HepG2 (cell line): Measurements from ENCODE around the gene GLTPD2. TPM values are rescaled to one million over a fixed set of nuclear protein-coding genes. Genes with fewer than 3 reads are reported as not detected.

ENCODE experiments used
- ARHGAP35 ChIP-seq: sonication (generic); formaldehyde crosslinking; IDR thresholded peaks from 2 replicates; pipeline ENCODE4 v1.9.0; 2022; ENCODE audit warnings: mild to moderate bottlenecking, inconsistent platforms, moderate library complexity, missing genetic modification reagents, borderline replicate concordance
- HIVEP1 ChIP-seq: sonication (generic); formaldehyde crosslinking; IDR thresholded peaks from 2 replicates; pipeline ENCODE4 v1.4.0; 2020; ENCODE audit warnings: mild to moderate bottlenecking, missing genetic modification reagents
- SP140L ChIP-seq: sonication (generic); formaldehyde crosslinking; IDR thresholded peaks from 2 replicates; pipeline ENCODE4 v1.4.0; 2020; ENCODE audit warnings: missing genetic modification reagents, borderline replicate concordance
- TCF7L2 ChIP-seq: IDR thresholded peaks from 2 replicates; pipeline ENCODE4 v1.6.1; 2011; ENCODE audit warnings: mild to moderate bottlenecking, low read depth, low read length, moderate library complexity
- ZBTB7B ChIP-seq: sonication (generic); formaldehyde crosslinking; IDR thresholded peaks from 2 replicates; pipeline ENCODE4 v1.4.0; 2020; ENCODE audit warnings: missing genetic modification reagents
- ZNF121 ChIP-seq: sonication (generic); formaldehyde crosslinking; IDR thresholded peaks from 2 replicates; pipeline ENCODE4 v1.5.0; 2020; ENCODE audit warnings: mild to moderate bottlenecking, missing genetic modification reagents
- ZNF431 ChIP-seq: sonication (generic); formaldehyde crosslinking; IDR thresholded peaks from 2 replicates; pipeline ENCODE4 v1.9.0; 2022; ENCODE audit warnings: missing genetic modification reagents, low read depth, mild to moderate bottlenecking, borderline replicate concordance
- polyA plus RNA-seq, 8 experiments: library from polyadenylated mRNA; depleted of rRNA in 3 of 8; stranded (reverse) in 7 of 8; unstranded in 1 of 8; fragments of >200 nt; fragmentation: Illumina TruSeq in 4 of 8; extraction: Trizol in 4 of 8; gene quantifications; 2 replicates each; pipeline versions ENCODE4 v1.2.1 to v1.2.3, GENCODE V29; 2011 to 2016; ENCODE audit warnings: low read depth in 4 of 8, missing spikeins in 1 of 8, mixed read lengths in 1 of 8; ENCODE audit not compliant: insufficient read depth in 1 of 8
- total RNA-seq, 5 experiments: library from RNA; depleted of rRNA; stranded (reverse); fragments of >200 nt; fragmentation: Illumina TruSeq; extraction: Trizol; gene quantifications; 2 replicates each; pipeline ENCODE4 v1.2.3, GENCODE V29; 2016; ENCODE audit warnings: low read depth in 1 of 5
- TF ChIP-seq, protein P1 (sequence below): sonication (generic); formaldehyde crosslinking; IDR thresholded peaks from 2 replicates; pipeline ENCODE4 v1.5.0; 2020; ENCODE audit warnings: missing genetic modification reagents
- TF ChIP-seq, protein P2 (sequence below): sonication (generic); formaldehyde crosslinking; IDR thresholded peaks from 2 replicates; pipeline ENCODE4 v1.5.0; 2020; ENCODE audit warnings: missing genetic modification reagents, mild to moderate bottlenecking, borderline replicate concordance
- TF ChIP-seq, protein P3 (sequence below): sonication (generic); formaldehyde crosslinking; IDR thresholded peaks from 2 replicates; pipeline ENCODE4 v1.9.0; 2021; ENCODE audit warnings: mild to moderate bottlenecking, missing genetic modification reagents
- TF ChIP-seq, protein P4 (sequence below): sonication (generic); formaldehyde crosslinking; conservative IDR thresholded peaks from 2 replicates; pipeline ENCODE4 v1.5.0; 2020; ENCODE audit warnings: missing genetic modification reagents
- TF ChIP-seq, protein P5 (sequence below): sonication (generic); formaldehyde crosslinking; IDR thresholded peaks from 2 replicates; pipeline ENCODE4 v1.5.0; 2020; ENCODE audit warnings: mild to moderate bottlenecking, missing genetic modification reagents
- TF ChIP-seq, protein P6 (sequence below): fragments of 450-650 bp; IDR thresholded peaks from 2 replicates; pipeline ENCODE4 v1.6.1; 2017

GLTPD2 gene
- total and polyA plus RNA-seq, 2 of the 13 experiments (the other 11 are each of a cell fraction or from before 2014, with no cell fraction given): 7.5 to 12.9 TPM

DNA sequence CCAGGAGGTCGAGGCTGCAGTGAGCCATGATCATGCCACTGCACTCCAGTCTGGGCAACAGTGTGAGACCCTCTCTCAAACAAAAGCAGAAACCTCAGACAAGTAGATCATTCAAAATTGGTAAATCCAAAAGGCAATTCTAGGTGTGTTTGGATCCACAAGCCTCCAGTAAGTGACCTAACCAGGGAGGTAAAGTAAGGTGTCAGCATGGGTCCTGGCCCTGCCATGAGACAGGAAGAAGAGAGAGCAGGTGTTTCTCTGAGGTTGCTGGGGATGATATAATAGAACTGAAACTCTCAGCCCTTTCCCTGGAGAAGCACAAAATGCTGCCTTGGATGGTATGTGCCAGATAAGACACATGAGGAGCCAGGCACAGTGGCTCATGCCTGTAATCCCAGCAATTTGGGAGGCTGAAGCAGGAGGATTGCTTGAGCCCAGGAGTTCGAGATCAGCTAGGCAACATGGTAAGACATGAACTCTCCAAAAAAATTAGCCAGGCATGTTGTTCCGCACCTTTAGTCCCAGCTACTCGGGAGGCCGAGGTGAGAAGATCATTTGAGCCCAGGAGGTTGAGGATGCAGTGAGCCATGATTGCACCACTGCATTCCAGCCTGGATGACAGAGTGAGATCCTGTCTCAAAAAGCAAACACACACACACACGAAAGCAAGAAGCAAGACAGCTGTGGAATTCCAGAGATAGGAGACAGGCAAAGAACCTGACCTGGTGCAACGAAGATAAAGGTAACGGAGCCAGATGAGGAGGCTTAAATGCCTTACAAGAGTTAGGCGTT lies 10.6 kb upstream of the GLTPD2 start (continued):
- TF ChIP-seq, protein P1, sequence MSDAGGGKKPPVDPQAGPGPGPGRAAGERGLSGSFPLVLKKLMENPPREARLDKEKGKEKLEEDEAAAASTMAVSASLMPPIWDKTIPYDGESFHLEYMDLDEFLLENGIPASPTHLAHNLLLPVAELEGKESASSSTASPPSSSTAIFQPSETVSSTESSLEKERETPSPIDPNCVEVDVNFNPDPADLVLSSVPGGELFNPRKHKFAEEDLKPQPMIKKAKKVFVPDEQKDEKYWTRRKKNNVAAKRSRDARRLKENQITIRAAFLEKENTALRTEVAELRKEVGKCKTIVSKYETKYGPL: no peak
- TF ChIP-seq ZBTB7B (CRISPR knock-in tag) (peak; percentile 73; the same call in 1 of the 2 replicates), ZNF431 (CRISPR knock-in tag) (no peak), HIVEP1 (no peak), SP140L (no peak), ARHGAP35 (CRISPR knock-in tag) (0 out of 2 replicates have a peak, but pooled peaks have one; percentile 30), ZNF121 (CRISPR knock-in tag) (0 out of 2 replicates have a peak, but pooled peaks have one; percentile 18), TCF7L2 (no peak)
- TF ChIP-seq, protein P2, sequence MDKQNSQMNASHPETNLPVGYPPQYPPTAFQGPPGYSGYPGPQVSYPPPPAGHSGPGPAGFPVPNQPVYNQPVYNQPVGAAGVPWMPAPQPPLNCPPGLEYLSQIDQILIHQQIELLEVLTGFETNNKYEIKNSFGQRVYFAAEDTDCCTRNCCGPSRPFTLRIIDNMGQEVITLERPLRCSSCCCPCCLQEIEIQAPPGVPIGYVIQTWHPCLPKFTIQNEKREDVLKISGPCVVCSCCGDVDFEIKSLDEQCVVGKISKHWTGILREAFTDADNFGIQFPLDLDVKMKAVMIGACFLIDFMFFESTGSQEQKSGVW (CRISPR knock-in tag): no peak
- TF ChIP-seq, protein P3, sequence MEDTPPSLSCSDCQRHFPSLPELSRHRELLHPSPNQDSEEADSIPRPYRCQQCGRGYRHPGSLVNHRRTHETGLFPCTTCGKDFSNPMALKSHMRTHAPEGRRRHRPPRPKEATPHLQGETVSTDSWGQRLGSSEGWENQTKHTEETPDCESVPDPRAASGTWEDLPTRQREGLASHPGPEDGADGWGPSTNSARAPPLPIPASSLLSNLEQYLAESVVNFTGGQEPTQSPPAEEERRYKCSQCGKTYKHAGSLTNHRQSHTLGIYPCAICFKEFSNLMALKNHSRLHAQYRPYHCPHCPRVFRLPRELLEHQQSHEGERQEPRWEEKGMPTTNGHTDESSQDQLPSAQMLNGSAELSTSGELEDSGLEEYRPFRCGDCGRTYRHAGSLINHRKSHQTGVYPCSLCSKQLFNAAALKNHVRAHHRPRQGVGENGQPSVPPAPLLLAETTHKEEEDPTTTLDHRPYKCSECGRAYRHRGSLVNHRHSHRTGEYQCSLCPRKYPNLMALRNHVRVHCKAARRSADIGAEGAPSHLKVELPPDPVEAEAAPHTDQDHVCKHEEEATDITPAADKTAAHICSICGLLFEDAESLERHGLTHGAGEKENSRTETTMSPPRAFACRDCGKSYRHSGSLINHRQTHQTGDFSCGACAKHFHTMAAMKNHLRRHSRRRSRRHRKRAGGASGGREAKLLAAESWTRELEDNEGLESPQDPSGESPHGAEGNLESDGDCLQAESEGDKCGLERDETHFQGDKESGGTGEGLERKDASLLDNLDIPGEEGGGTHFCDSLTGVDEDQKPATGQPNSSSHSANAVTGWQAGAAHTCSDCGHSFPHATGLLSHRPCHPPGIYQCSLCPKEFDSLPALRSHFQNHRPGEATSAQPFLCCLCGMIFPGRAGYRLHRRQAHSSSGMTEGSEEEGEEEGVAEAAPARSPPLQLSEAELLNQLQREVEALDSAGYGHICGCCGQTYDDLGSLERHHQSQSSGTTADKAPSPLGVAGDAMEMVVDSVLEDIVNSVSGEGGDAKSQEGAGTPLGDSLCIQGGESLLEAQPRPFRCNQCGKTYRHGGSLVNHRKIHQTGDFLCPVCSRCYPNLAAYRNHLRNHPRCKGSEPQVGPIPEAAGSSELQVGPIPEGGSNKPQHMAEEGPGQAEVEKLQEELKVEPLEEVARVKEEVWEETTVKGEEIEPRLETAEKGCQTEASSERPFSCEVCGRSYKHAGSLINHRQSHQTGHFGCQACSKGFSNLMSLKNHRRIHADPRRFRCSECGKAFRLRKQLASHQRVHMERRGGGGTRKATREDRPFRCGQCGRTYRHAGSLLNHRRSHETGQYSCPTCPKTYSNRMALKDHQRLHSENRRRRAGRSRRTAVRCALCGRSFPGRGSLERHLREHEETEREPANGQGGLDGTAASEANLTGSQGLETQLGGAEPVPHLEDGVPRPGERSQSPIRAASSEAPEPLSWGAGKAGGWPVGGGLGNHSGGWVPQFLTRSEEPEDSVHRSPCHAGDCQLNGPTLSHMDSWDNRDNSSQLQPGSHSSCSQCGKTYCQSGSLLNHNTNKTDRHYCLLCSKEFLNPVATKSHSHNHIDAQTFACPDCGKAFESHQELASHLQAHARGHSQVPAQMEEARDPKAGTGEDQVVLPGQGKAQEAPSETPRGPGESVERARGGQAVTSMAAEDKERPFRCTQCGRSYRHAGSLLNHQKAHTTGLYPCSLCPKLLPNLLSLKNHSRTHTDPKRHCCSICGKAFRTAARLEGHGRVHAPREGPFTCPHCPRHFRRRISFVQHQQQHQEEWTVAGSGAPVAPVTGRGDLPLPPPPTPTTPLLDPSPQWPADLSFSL (CRISPR knock-in tag): no peak
- TF ChIP-seq, protein P4, sequence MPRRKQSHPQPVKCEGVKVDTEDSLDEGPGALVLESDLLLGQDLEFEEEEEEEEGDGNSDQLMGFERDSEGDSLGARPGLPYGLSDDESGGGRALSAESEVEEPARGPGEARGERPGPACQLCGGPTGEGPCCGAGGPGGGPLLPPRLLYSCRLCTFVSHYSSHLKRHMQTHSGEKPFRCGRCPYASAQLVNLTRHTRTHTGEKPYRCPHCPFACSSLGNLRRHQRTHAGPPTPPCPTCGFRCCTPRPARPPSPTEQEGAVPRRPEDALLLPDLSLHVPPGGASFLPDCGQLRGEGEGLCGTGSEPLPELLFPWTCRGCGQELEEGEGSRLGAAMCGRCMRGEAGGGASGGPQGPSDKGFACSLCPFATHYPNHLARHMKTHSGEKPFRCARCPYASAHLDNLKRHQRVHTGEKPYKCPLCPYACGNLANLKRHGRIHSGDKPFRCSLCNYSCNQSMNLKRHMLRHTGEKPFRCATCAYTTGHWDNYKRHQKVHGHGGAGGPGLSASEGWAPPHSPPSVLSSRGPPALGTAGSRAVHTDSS (CRISPR knock-in tag): no peak
- TF ChIP-seq, protein P5, sequence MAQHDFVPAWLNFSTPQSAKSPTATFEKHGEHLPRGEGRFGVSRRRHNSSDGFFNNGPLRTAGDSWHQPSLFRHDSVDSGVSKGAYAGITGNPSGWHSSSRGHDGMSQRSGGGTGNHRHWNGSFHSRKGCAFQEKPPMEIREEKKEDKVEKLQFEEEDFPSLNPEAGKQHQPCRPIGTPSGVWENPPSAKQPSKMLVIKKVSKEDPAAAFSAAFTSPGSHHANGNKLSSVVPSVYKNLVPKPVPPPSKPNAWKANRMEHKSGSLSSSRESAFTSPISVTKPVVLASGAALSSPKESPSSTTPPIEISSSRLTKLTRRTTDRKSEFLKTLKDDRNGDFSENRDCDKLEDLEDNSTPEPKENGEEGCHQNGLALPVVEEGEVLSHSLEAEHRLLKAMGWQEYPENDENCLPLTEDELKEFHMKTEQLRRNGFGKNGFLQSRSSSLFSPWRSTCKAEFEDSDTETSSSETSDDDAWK (CRISPR knock-in tag): no peak
- TF ChIP-seq, protein P6, sequence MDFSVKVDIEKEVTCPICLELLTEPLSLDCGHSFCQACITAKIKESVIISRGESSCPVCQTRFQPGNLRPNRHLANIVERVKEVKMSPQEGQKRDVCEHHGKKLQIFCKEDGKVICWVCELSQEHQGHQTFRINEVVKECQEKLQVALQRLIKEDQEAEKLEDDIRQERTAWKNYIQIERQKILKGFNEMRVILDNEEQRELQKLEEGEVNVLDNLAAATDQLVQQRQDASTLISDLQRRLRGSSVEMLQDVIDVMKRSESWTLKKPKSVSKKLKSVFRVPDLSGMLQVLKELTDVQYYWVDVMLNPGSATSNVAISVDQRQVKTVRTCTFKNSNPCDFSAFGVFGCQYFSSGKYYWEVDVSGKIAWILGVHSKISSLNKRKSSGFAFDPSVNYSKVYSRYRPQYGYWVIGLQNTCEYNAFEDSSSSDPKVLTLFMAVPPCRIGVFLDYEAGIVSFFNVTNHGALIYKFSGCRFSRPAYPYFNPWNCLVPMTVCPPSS: no peak
